Prostate gland (tissue), 2 donors: Measurements from ENCODE around the gene PRH2.

Source experiments
- CTCF ChIP-seq, 4 experiments: fragments of 200-600 bp in 2 of 4; fragments of 450-650 bp in 2 of 4; sonication (generic) in 2 of 4; IDR thresholded peaks; 1 replicate in 3 of 4; 2 replicates in 1 of 4; pipeline ENCODE4 v1.5.1; 2016 to 2019; ENCODE audit warnings: antibody characterized with exemption in 4 of 4, mild to moderate bottlenecking in 2 of 4, moderate library complexity in 2 of 4
- POLR2A ChIP-seq: fragments of 450-650 bp; IDR thresholded peaks from one replicate; pipeline ENCODE4 v1.6.1; 2016; ENCODE audit warnings: antibody characterized with exemption, mild to moderate bottlenecking
- POLR2AphosphoS5 ChIP-seq: sonication (generic); formaldehyde crosslinking; IDR thresholded peaks from one replicate; pipeline ENCODE4 v1.6.1; 2017; ENCODE audit warnings: antibody characterized with exemption

GRCh38 chr12:10919809-10920208 lies 9.2 kb upstream of the PRH2 start:
- no peak for TF ChIP-seq POLR2A
- no peak for TF ChIP-seq CTCF (IDR thresholded peaks at IDR 0.05)
- TF ChIP-seq POLR2AphosphoS5: no peak
